SK-N-SH (cell line): ENCODE data around the gene ATP2B3. TPM values are rescaled to one million over a fixed set of nuclear protein-coding genes. Genes with fewer than 3 reads are reported as not detected.

Experiments
- CTCF ChIA-PET: fragments of 300-600, 350-600 bp; formaldehyde crosslinking; extraction: SDS; loops from one replicate; lab custom pipeline; 2021; lab: Yijun Ruan, JAX
- POLR2A ChIA-PET: fragments of 350-600 bp; sonication (Branson Sonifier 250); formaldehyde crosslinking; extraction: SDS; loops from one replicate; lab custom pipeline; 2020; ENCODE audit warnings: antibody characterized with exemption, inconsistent platforms; lab: Yijun Ruan, JAX
- DNase-seq: peaks from one replicate; pipeline ENCODE4 v3.0.0; 2012
- H2AFZ ChIP-seq: fragments of 200-600 bp; sonication (generic); 2 replicates; pipeline ENCODE4 v1.8.1; 2016; ENCODE audit warnings: antibody characterized with exemption, mild to moderate bottlenecking, low read depth
- H3F3A ChIP-seq: fragments of 200-600 bp; sonication (generic); replicated peaks from 2 replicates; pipeline ENCODE3; 2016; ENCODE audit warnings: antibody characterized with exemption, mild to moderate bottlenecking; ENCODE audit not compliant: insufficient read depth
- H3K27ac ChIP-seq, 2 experiments: fragments of 200-500 bp in 1 of 2; fragments of 200-600 bp in 1 of 2; sonication (Bioruptor generic) in 1 of 2; sonication (generic), shearing (Covaris generic) in 1 of 2; 2 replicates each; pipeline versions ENCODE4 v1.5.1 to v1.6.1; 2014 to 2016; ENCODE audit warnings: low read depth in 2 of 2, inconsistent platforms in 1 of 2, low read length in 1 of 2, mild to moderate bottlenecking in 1 of 2, mixed read lengths in 1 of 2
- H3K27me3 ChIP-seq: fragments of 200-600 bp; sonication (generic), shearing (Covaris generic); 2 replicates; pipeline ENCODE4 v1.6.1; 2016; ENCODE audit warnings: mixed run types; ENCODE audit not compliant: insufficient read depth
- H3K36me3 ChIP-seq, 2 experiments: fragments of 200-500 bp in 1 of 2; fragments of 200-600 bp in 1 of 2; sonication (Bioruptor generic) in 1 of 2; sonication (generic) in 1 of 2; replicated peaks in 1 of 2; 2 replicates each; pipeline versions ENCODE3 to v1.5.1; 2014 to 2016; ENCODE audit warnings: low read length in 1 of 2, mild to moderate bottlenecking in 1 of 2; ENCODE audit not compliant: insufficient read depth in 2 of 2, control insufficient read depth in 1 of 2
- H3K4me1 ChIP-seq, 2 experiments: fragments of 200-500 bp in 1 of 2; fragments of 200-600 bp in 1 of 2; sonication (Bioruptor generic) in 1 of 2; sonication (generic), shearing (Covaris generic) in 1 of 2; 2 replicates each; pipeline versions ENCODE4 v1.5.1 to v1.6.1; 2014 to 2016; ENCODE audit warnings: low read depth in 1 of 2, low read length in 1 of 2, mixed run types in 1 of 2; ENCODE audit not compliant: insufficient read depth in 2 of 2, control insufficient read depth in 1 of 2
- H3K4me2 ChIP-seq: fragments of 200-600 bp; sonication (generic), shearing (Covaris generic); 2 replicates; pipeline ENCODE4 v1.6.1; 2017; ENCODE audit warnings: mixed run types
- H3K4me3 ChIP-seq, 2 experiments: fragments of 200-500 bp in 1 of 2; fragments of 200-600 bp in 1 of 2; sonication (Bioruptor generic) in 1 of 2; sonication (generic), shearing (Covaris generic) in 1 of 2; 2 replicates each; pipeline versions ENCODE4 v1.5.1 to v1.8.1; 2014 to 2016; ENCODE audit warnings: low read depth in 2 of 2, inconsistent platforms in 1 of 2, low read length in 1 of 2, mild to moderate bottlenecking in 1 of 2, mixed read lengths in 1 of 2, moderate library complexity in 1 of 2
- H3K79me2 ChIP-seq: fragments of 200-600 bp; sonication (generic); 2 replicates; pipeline ENCODE4 v1.8.1; 2017; ENCODE audit warnings: mild to moderate bottlenecking; ENCODE audit not compliant: insufficient read depth
- H3K9ac ChIP-seq: fragments of 200-600 bp; sonication (generic); 2 replicates; pipeline ENCODE4 v1.6.1; 2017; ENCODE audit warnings: mixed run types
- H3K9me2 ChIP-seq: fragments of 200-600 bp; sonication (generic); 2 replicates; pipeline ENCODE4 v1.6.1; 2017; ENCODE audit warnings: mixed run types
- H3K9me3 ChIP-seq: fragments of 200-600 bp; sonication (generic); 2 replicates; pipeline ENCODE4 v1.6.1; 2017; ENCODE audit warnings: mixed run types, mild to moderate bottlenecking, moderate library complexity
- H4K20me1 ChIP-seq: fragments of 200-600 bp; sonication (generic); 2 replicates; pipeline ENCODE4 v1.6.1; 2017; ENCODE audit warnings: mild to moderate bottlenecking, mixed run types; ENCODE audit not compliant: insufficient read depth
- IRF3 ChIP-seq: fragments of 150-350 bp; IDR thresholded peaks from 2 replicates; pipeline ENCODE4 v1.6.1; 2016; ENCODE audit warnings: mild to moderate bottlenecking, low read depth, low read length
- MAX ChIP-seq: IDR thresholded peaks from 2 replicates; pipeline ENCODE4 v1.4.0; 2012; ENCODE audit warnings: low read depth
- MXI1 ChIP-seq: IDR thresholded peaks from 2 replicates; pipeline ENCODE4 v1.6.1; 2012; ENCODE audit warnings: mild to moderate bottlenecking, low read depth, low read length, improper control_type of control experiment
- NRF1 ChIP-seq: IDR thresholded peaks from 2 replicates; pipeline ENCODE4 v1.6.1; 2012; ENCODE audit warnings: low read depth, mild to moderate bottlenecking, low read length
- RAD21 ChIP-seq: IDR thresholded peaks from 2 replicates; pipeline ENCODE4 v1.6.1; 2012; ENCODE audit warnings: mild to moderate bottlenecking, low read length
- SIN3A ChIP-seq: IDR thresholded peaks from 2 replicates; pipeline ENCODE4 v1.6.1; 2012; ENCODE audit warnings: low read depth, mild to moderate bottlenecking, low read length, moderate library complexity, borderline replicate concordance
- SMC3 ChIP-seq: IDR thresholded peaks from 2 replicates; pipeline ENCODE4 v1.6.1; 2012; ENCODE audit warnings: low read depth, low read length, improper control_type of control experiment
- USF1 ChIP-seq: IDR thresholded peaks from 2 replicates; pipeline ENCODE4 v1.4.0; 2012; ENCODE audit warnings: low read depth, borderline replicate concordance
- WGBS: methylation state at CpG from one replicate; pipeline ENCODE4 v1.1.6; 2017; ENCODE audit warnings: low lambda C conversion rate; 5-methylcytosine and 5-hydroxymethylcytosine counted together
- polyA plus RNA-seq, 3 experiments: library from polyadenylated mRNA; depleted of rRNA; stranded (reverse); fragments of >200 nt; gene quantifications; 2 replicates each; pipeline ENCODE4 v1.2.3, GENCODE V29; 2012
- TF ChIP-seq, protein P1 (sequence below): fragments of 200-600 bp; sonication (generic); IDR thresholded peaks from 2 replicates; pipeline ENCODE4 v1.6.1; 2017; ENCODE audit warnings: antibody characterized with exemption, mild to moderate bottlenecking, moderate library complexity

The ATP2B3 gene
- polyA plus RNA-seq, 1 of the 3 experiments (the other 2 are of a cell fraction), result 0.16 TPM

DNA sequence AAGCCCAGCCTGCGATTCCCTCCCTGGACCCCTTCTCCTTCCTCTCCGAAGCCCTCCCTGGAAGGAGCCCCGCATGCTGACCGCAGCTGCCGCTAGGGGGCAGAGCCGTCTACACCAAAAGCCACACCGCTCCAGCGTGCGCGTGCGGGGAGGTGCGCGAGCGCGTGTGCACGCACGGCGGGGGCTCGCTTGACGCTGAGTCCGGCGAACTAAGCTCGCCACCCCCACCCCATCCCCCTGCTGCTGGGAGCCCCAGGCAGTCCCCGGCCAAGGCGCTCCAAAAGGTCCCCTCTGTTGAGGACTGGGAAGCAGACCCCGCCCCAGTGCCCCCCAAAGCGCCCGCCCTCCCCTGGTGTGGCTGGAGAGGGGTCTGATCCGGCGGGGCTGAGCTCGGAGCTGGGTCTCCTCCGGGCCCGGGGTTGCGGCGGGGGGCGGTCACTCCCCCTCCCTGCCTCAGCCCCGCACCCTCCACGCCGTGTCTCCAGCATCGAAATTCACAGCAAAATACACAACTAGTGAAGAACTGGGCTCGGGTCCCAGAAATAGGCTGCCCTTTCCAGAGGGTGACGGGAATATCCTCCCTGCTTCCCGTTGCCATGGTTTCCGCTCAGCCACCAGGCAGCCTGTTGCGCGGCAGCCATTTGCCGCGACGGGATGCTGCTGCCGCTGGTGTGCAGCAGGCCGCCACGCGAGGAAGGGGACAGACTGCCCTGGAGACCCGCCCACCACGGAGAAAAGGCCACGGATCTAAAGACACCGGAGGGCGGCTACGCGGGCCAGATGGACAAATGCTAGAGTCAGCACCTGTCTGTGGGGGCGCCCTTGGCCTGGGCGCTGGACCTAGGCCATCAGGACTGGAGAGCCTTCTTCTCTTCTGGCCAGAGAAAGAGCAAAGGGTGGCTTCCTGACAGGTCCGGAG is 92.7 kb downstream of the ATP2B3 start:
- POLR2A ChIA-PET, result interaction anchor here (0.6 to 1.2 kb wide), 2 partner anchors 12 to 362 kb away, joined by 3 read pairs; no protein-coding TSS in a partner anchor
- peak overlapping the region; percentile 63; the same call in 1 of the 2 replicates for H2AFZ ChIP-seq
- 17% methylated on average over 22 of the region's 63 CpGs for WGBS

More for the DNA sequence above, 92.7 kb downstream of the ATP2B3 start:
- Histone ChIP-seq H3K79me2 (no peaks in the 10 kb centered on the region), H4K20me1 (no peaks in the 10 kb centered on the region), H3K36me3 (no peaks in the 10 kb centered on the region), H3K9me2 (no peaks in the 10 kb centered on the region), H3F3A (no peaks in the 10 kb centered on the region), H3K4me2 (peak overlapping the region; percentile 67), H3K4me1 (peaks cover 0 to 10% of the 10 kb centered on the region in 2 experiments; a peak in 1 of 4 replicates)
- TF ChIP-seq MXI1 (peak; percentile 56; the same call in 1 of the 2 replicates), NRF1 (peak; percentile 57), RAD21 (peak; percentile 73), SIN3A (peak; percentile 48; the same call in 1 of the 2 replicates), USF1 (no peak), IRF3 (no peak), MAX (peak; percentile 81), SMC3 (peak; percentile 63)
- TF ChIP-seq, protein P1, sequence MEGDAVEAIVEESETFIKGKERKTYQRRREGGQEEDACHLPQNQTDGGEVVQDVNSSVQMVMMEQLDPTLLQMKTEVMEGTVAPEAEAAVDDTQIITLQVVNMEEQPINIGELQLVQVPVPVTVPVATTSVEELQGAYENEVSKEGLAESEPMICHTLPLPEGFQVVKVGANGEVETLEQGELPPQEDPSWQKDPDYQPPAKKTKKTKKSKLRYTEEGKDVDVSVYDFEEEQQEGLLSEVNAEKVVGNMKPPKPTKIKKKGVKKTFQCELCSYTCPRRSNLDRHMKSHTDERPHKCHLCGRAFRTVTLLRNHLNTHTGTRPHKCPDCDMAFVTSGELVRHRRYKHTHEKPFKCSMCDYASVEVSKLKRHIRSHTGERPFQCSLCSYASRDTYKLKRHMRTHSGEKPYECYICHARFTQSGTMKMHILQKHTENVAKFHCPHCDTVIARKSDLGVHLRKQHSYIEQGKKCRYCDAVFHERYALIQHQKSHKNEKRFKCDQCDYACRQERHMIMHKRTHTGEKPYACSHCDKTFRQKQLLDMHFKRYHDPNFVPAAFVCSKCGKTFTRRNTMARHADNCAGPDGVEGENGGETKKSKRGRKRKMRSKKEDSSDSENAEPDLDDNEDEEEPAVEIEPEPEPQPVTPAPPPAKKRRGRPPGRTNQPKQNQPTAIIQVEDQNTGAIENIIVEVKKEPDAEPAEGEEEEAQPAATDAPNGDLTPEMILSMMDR, result peak; percentile 79
- TF ChIP-seq, all 33 proteins: peak for 7
- Histone ChIP-seq H3K27ac (peak overlapping the region in 1 of 2 experiments; percentile 64; a peak in 2 of 4 replicates), H3K9ac (peak overlapping the region; percentile 25; the same call in 1 of the 2 replicates), H3K4me3 (peak overlapping the region; percentile 35 to 37; a peak in 2 of 4 replicates), H3K27me3 (peaks cover 57% of the 10 kb centered on the region), H3K9me3 (no peaks in the 10 kb centered on the region)
- peak; percentile 88 for DNase-seq
- CTCF ChIA-PET, result interaction anchor here (0.5 to 13.0 kb wide), 36 partner anchors 8 to 656 kb away, joined by 3 to 128 read pairs (median 6); partner anchors contain the start of genes CCNQ, DUSP9, HAUS7 and SLC6A8
